IMR-90 (cell line): ENCODE results near the gene ZFHX3. TPM values are rescaled to one million over a fixed set of nuclear protein-coding genes. Genes with fewer than 3 reads are reported as not detected.

Experiments
- ATAC-seq: fragments of 200-7000 bp; cut with Tn5 transposase; 2 replicates; pipeline ENCODE4 v1.9.1; 2020; ENCODE audit warnings: low read depth, mild to moderate bottlenecking, moderate library complexity
- BruUV-seq: library from RNA; stranded (reverse); fragments of 400-500 nt; replicated peaks from 2 replicates; lab custom pipeline; 2021; lab: Mats Ljungman, UMichigan
- CTCF ChIA-PET: fragments of 300-600 bp; formaldehyde crosslinking; extraction: SDS; loops from one replicate; lab custom pipeline; 2021; ENCODE audit warnings: antibody characterized with exemption; lab: Yijun Ruan, JAX
- POLR2A ChIA-PET: fragments of 300-600 bp; sonication (Branson Sonifier 250); formaldehyde crosslinking; loops from one replicate; lab custom pipeline; 2022; ENCODE audit warnings: antibody characterized with exemption; ENCODE audit not compliant: unreplicated experiment; lab: Charles Lee
- DNase-seq: peaks from one replicate; pipeline ENCODE4 v3.0.0; 2013
- H2AFZ ChIP-seq: replicated peaks from 2 replicates; pipeline ENCODE3; 2013; ENCODE audit warnings: low read length, mild to moderate bottlenecking; ENCODE audit not compliant: poor library complexity
- H2AK5ac ChIP-seq: 2 replicates; pipeline ENCODE4 v1.6.1; 2013; ENCODE audit warnings: low read depth, low read length, inconsistent platforms
- H2AK9ac ChIP-seq: replicated peaks from 2 replicates; pipeline ENCODE3; 2013; ENCODE audit warnings: mild to moderate bottlenecking, low read depth, low read length, moderate library complexity; ENCODE audit not compliant: poor library complexity
- H2BK120ac ChIP-seq: 2 replicates; pipeline ENCODE4 v1.6.1; 2013; ENCODE audit warnings: low read depth, low read length, inconsistent platforms
- H2BK15ac ChIP-seq: 3 replicates; pipeline ENCODE4 v1.6.1; 2013; ENCODE audit warnings: low read depth, low read length, inconsistent platforms
- H2BK20ac ChIP-seq: 2 replicates; pipeline ENCODE4 v1.6.1; 2013; ENCODE audit warnings: low read depth, mild to moderate bottlenecking, inconsistent platforms, low read length, moderate library complexity
- H2BK5ac ChIP-seq: 2 replicates; pipeline ENCODE4 v1.6.1; 2013; ENCODE audit warnings: mild to moderate bottlenecking, low read depth, low read length, inconsistent platforms; ENCODE audit not compliant: poor library complexity, severe bottlenecking
- H3K14ac ChIP-seq: replicated peaks from 2 replicates; pipeline ENCODE4 v1.6.1; 2013; ENCODE audit warnings: low read depth, low read length, inconsistent platforms
- H3K18ac ChIP-seq: 2 replicates; pipeline ENCODE4 v1.6.1; 2013; ENCODE audit warnings: low read depth, low read length, control low read depth
- H3K23ac ChIP-seq: 2 replicates; pipeline ENCODE4 v1.6.1; 2013; ENCODE audit warnings: low read depth, low read length, inconsistent platforms
- H3K27ac ChIP-seq: 2 replicates; pipeline ENCODE4 v1.5.1; 2013; ENCODE audit warnings: mild to moderate bottlenecking, control low read depth, low read length; ENCODE audit not compliant: insufficient read depth
- H3K27me3 ChIP-seq: 2 replicates; pipeline ENCODE4 v1.6.1; 2013; ENCODE audit warnings: low read length; ENCODE audit not compliant: control insufficient read depth, insufficient read depth
- H3K36me3 ChIP-seq: 2 replicates; pipeline ENCODE4 v1.6.1; 2013; ENCODE audit warnings: low read length, mixed read lengths; ENCODE audit not compliant: control insufficient read depth, insufficient read depth
- H3K4ac ChIP-seq: 2 replicates; pipeline ENCODE4 v1.6.1; 2013; ENCODE audit warnings: low read depth, low read length, inconsistent platforms
- H3K4me1 ChIP-seq: 2 replicates; pipeline ENCODE4 v1.6.1; 2013; ENCODE audit warnings: low read length, mixed read lengths; ENCODE audit not compliant: control insufficient read depth, insufficient read depth
- H3K4me2 ChIP-seq: 2 replicates; pipeline ENCODE4 v1.6.1; 2013; ENCODE audit warnings: low read depth, mild to moderate bottlenecking, control low read depth, low read length, moderate library complexity
- H3K4me3 ChIP-seq: 2 replicates; pipeline ENCODE4 v1.5.1; 2013; ENCODE audit warnings: low read depth, mild to moderate bottlenecking, control low read depth, low read length, moderate library complexity; ENCODE audit not compliant: insufficient read depth
- H3K56ac ChIP-seq: 2 replicates; pipeline ENCODE4 v1.6.1; 2013; ENCODE audit warnings: low read length, inconsistent platforms; ENCODE audit not compliant: insufficient read depth; ENCODE audit errors: extremely low read depth
- H3K79me1 ChIP-seq, 2 experiments: 2 replicates each; pipeline ENCODE4 v1.6.1; 2013; ENCODE audit warnings: low read length in 2 of 2, inconsistent platforms in 1 of 2, low read depth in 1 of 2
- H3K9ac ChIP-seq: 2 replicates; pipeline ENCODE4 v1.6.1; 2013; ENCODE audit warnings: low read depth, low read length, control low read depth
- H3K9me1 ChIP-seq: 2 replicates; pipeline ENCODE4 v1.6.1; 2013; ENCODE audit warnings: low read length, inconsistent platforms; ENCODE audit not compliant: insufficient read depth
- H3K9me3 ChIP-seq: 2 replicates; pipeline ENCODE4 v1.6.1; 2013; ENCODE audit warnings: low read length; ENCODE audit not compliant: control insufficient read depth, insufficient read depth
- H4K20me1 ChIP-seq: 2 replicates; pipeline ENCODE4 v1.6.1; 2013; ENCODE audit warnings: low read length, inconsistent platforms; ENCODE audit not compliant: insufficient read depth
- H4K5ac ChIP-seq: 2 replicates; pipeline ENCODE4 v1.6.1; 2013; ENCODE audit warnings: mild to moderate bottlenecking, low read depth, low read length, control low read depth
- H4K8ac ChIP-seq, 2 experiments: 2 replicates each; pipeline ENCODE4 v1.6.1; 2013; ENCODE audit warnings: low read depth in 2 of 2, low read length in 2 of 2, control low read depth in 1 of 2, inconsistent platforms in 1 of 2
- H4K91ac ChIP-seq: 2 replicates; pipeline ENCODE4 v1.6.1; 2013; ENCODE audit warnings: low read depth, low read length, inconsistent platforms; ENCODE audit not compliant: insufficient read depth
- BHLHE40 ChIP-seq: fragments of 150-350 bp; IDR thresholded peaks from 2 replicates; pipeline ENCODE4 v1.6.1; 2016; ENCODE audit warnings: mild to moderate bottlenecking, low read depth, low read length
- CEBPB ChIP-seq: IDR thresholded peaks from 2 replicates; pipeline ENCODE4 v1.6.1; 2012; ENCODE audit warnings: low read depth, low read length, improper control_type of control experiment
- CHD1 ChIP-seq: IDR thresholded peaks from 2 replicates; pipeline ENCODE4 v1.6.1; 2012; ENCODE audit warnings: low read depth, low read length, improper control_type of control experiment
- CTCF ChIP-seq: conservative IDR thresholded peaks from 2 replicates; pipeline ENCODE4 v1.5.1; 2012; ENCODE audit warnings: mild to moderate bottlenecking, low read depth, low read length, improper control_type of control experiment
- ELK1 ChIP-seq: fragments of 150-350 bp; IDR thresholded peaks from 2 replicates; pipeline ENCODE4 v1.6.1; 2016; ENCODE audit warnings: low read depth, mild to moderate bottlenecking, low read length, moderate library complexity, borderline replicate concordance
- FOS ChIP-seq: fragments of 150-350 bp; IDR thresholded peaks from 2 replicates; pipeline ENCODE4 v1.6.1; 2016; ENCODE audit warnings: low read depth, low read length
- MAZ ChIP-seq: IDR thresholded peaks from 2 replicates; pipeline ENCODE4 v1.6.1; 2012; ENCODE audit warnings: low read depth, mild to moderate bottlenecking, low read length, improper control_type of control experiment, moderate library complexity, borderline replicate concordance
- NFE2L2 ChIP-seq: fragments of 150-350 bp; IDR thresholded peaks from 2 replicates; pipeline ENCODE4 v1.6.1; 2016; ENCODE audit warnings: low read depth, mild to moderate bottlenecking, low read length
- RAD21 ChIP-seq: IDR thresholded peaks from 2 replicates; pipeline ENCODE4 v1.6.1; 2012; ENCODE audit warnings: low read length, improper control_type of control experiment
- RCOR1 ChIP-seq: IDR thresholded peaks from 2 replicates; pipeline ENCODE4 v1.6.1; 2012; ENCODE audit warnings: mild to moderate bottlenecking, low read length, improper control_type of control experiment; ENCODE audit not compliant: insufficient replicate concordance
- RFX5 ChIP-seq: IDR thresholded peaks from 2 replicates; pipeline ENCODE4 v1.8.0; 2012; ENCODE audit warnings: low read depth, mild to moderate bottlenecking, low read length, moderate library complexity
- SMC3 ChIP-seq: fragments of 150-350 bp; IDR thresholded peaks from 2 replicates; pipeline ENCODE4 v1.6.1; 2016; ENCODE audit warnings: low read depth, mild to moderate bottlenecking, antibody characterized with exemption, low read length, moderate library complexity
- USF2 ChIP-seq: fragments of 150-350 bp; IDR thresholded peaks from 2 replicates; pipeline ENCODE4 v1.6.1; 2017; ENCODE audit warnings: mild to moderate bottlenecking, antibody characterized with exemption, low read length, low read depth
- WGBS, 2 experiments: methylation state at CpG; one replicate each; pipeline versions ENCODE4 v1.1.5 to v1.1.7; 2013; ENCODE audit warnings: missing lambda C conversion rate in 2 of 2; ENCODE audit not compliant: insufficient read length in 1 of 2; ENCODE audit errors: extremely low coverage in 2 of 2; 5-methylcytosine and 5-hydroxymethylcytosine counted together
- dilution Hi-C: fragments of 300-500 bp; cut with HindIII; formaldehyde crosslinking; loops from one replicate; pipeline ENCODE4 v1.14.3; 2018; ENCODE audit warnings: low sequenced_read_pairs; ENCODE audit not compliant: unreplicated experiment
- in situ Hi-C: fragments of 300-500 bp; cut with MboI; formaldehyde crosslinking; loops from 3 replicates; pipeline ENCODE4 v1.14.3; 2019; ENCODE audit warnings: low sequenced_read_pairs, inconsistent platforms, mixed read lengths
- intact Hi-C: fragments of 100-400 bp; cut with micrococcal nuclease; formaldehyde crosslinking; loops from 2 replicates; pipeline ENCODE4 v1.10.0; 2022
- polyA plus RNA-seq, 3 experiments: library from polyadenylated mRNA; depleted of rRNA; stranded (reverse); fragments of >200 nt; gene quantifications; 2 replicates each; pipeline ENCODE4 v1.2.3, GENCODE V29; 2012; ENCODE audit warnings: low replicate concordance in 1 of 3
- total RNA-seq: library from RNA; depleted of rRNA; stranded (reverse); fragments of >200 nt; gene quantifications from 2 replicates; pipeline ENCODE4 v1.2.3, GENCODE V29; 2012

ZFHX3 gene
- total and polyA plus RNA-seq, 2 of the 4 experiments (the other 2 are of a cell fraction) = 1.4 to 1.7 TPM

GRCh38 chr16:73048292-73049080 lies 558 bp upstream of the ZFHX3 start:
- Histone ChIP-seq H2AK9ac (peak overlapping the region; percentile 55), H3K79me1 (peaks cover 43 to 83% of the 10 kb centered on the region in 2 experiments), H3K4me1 (peaks cover 53% of the 10 kb centered on the region), H4K8ac (peak overlapping the region; percentile 73 to 94), H2BK20ac (peak overlapping the region; percentile 88), H3K23ac (peak overlapping the region; percentile 97), H3K14ac (peak overlapping the region; percentile 77), H3K9me3 (no peaks in the 10 kb centered on the region), H3K9me1 (peaks cover 21% of the 10 kb centered on the region; the same call in 1 of the 2 replicates), H3K9ac (peak overlapping the region; percentile 90), H4K5ac (peak overlapping the region; percentile 71), H4K20me1 (peaks cover 27% of the 10 kb centered on the region; the same call in 1 of the 2 replicates), H2BK5ac (peak overlapping the region; percentile 70), H2BK120ac (peak overlapping the region; percentile 60), H3K36me3 (no peaks in the 10 kb centered on the region), H4K91ac (peak overlapping the region; percentile 73), H3K4me2 (peak overlapping the region; percentile 84), H3K27me3 (no peaks in the 10 kb centered on the region), H2AFZ (peak overlapping the region; percentile 78), H2AK5ac (peak overlapping the region; percentile 73), H3K18ac (peak overlapping the region; percentile 58), H2BK15ac (peak overlapping the region; percentile 79), H3K4ac (peak overlapping the region; percentile 64), H3K27ac (peak overlapping the region; percentile 92), H3K4me3 (peak overlapping the region; percentile 53), H3K56ac (peak overlapping the region; percentile 54)
- no TSS peak for BruUV-seq
- peak; percentile 11 for ATAC-seq
- dilution Hi-C loops (loop anchor here (25.0 kb wide), 1 partner anchor 111 kb away; no protein-coding TSS in a partner anchor), intact Hi-C loops (no loop called here), in situ Hi-C loops (no loop called here)
- DNase-seq = no peak
- ChIA-PET POLR2A (no interaction called here), CTCF (no interaction called here)
- 7% methylated on average over 17 of the region's 57 CpGs; no CpG with 5 or more reads in 1 of the 2 experiments for WGBS, 2 experiments
- TF ChIP-seq CEBPB (no peak), USF2 (no peak), NFE2L2 (no peak), RAD21 (no peak), MAZ (no peak; the same call in 1 of the 2 replicates), CHD1 (no peak), RFX5 (no peak), SMC3 (no peak), FOS (no peak), RCOR1 (no peak), CTCF (no peak; the same call in 1 of the 2 replicates), BHLHE40 (no peak), ELK1 (no peak)
